Stimulated activated CD8-positive, alpha-beta memory T cell treated with anti-CD3 and anti-CD28 coated beads, Interleukin-12 subunit alpha, Interleukin-12 subunit beta, amount 100 ng/mL, for 1 hour (primary cell): ENCODE measurements around the gene CPEB3.
"Not testable (repeated sequence)": the region's sequence is repeated elsewhere in the genome, so short reads cannot be mapped to it uniquely, and the experiment has no call there.

Experiments
- DNase-seq: peaks from one replicate; pipeline ENCODE4 v3.0.0-alpha.2; 2020; ENCODE audit warnings: low read depth

Gene CPEB3

DNA sequence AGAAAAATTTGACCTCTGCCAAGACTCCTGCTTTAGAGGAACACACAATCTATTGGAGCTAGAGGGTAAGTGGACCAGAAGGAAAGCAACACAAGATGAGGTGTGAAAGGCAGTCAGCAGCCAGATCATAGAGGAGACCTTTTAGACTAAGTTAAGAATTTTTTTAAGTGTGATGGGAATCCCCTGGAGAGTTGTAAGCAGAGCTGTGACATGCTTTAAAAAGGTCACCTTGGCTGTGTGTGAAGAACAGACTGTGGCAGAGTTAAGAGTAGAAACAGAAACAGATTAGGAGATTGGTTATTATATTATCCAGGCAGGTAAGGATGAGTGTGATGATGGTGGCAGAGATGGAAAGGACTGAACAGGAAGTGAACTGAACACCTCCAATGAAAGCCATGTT is 23.5 kb downstream of the CPEB3 start:
- no peak for DNase-seq

DNA sequence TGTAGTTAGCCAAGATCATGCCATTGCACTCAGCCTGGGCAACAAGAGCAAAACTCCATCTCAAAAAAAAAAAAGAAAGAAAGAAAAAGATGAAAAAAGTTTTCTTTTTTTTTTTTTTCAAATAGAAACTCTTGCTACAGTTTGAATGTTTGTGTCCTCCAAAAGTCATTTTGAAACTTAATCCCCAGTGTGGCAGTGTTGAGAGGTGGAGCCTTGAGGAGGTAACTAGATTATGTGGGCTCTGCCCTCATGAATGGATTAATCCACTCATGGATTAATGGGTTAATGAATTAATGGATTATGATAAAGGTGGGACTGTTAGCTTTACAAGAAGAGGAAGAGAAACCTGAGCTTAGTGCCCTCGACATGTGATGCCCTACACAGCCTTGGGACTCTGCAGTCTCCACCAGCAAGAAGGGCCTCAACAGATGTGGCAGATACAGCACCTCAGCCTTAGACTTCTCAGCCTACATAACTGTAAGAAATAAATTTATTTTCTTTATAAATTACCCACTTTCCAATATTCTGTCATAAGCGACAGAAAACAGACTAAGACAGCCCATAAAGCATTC is 25.1 kb downstream of the CPEB3 start:
- no peak for DNase-seq

- no peak for DNase-seq
Observed at GRCh38 chr10:92264249-92264648, 26.6 kb downstream of the CPEB3 start.

DNA sequence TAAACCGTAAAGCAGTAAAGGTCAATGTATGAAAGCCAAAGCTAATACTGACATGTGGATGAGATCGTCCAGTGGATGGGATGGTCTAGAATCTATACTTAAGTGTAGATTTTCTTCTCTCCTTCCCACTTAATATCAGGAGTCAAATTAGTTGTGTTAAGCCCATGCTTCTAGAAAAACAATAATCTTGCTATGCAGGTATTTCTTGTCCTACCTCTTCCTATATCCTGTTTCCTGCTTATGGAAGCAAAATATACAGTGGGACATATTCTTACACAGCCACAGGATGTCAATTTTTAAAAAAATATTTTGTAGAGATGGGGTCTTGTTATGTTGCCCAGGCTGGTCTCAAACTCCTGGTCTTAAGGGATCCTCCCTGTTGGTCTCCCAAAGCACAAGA is 27.5 kb downstream of the CPEB3 start:
- no peak for DNase-seq

- DNase-seq: no peak
Observed at GRCh38 chr10:92248566-92248965, 42.3 kb downstream of the CPEB3 start.

- DNase-seq: no peak
Observed at GRCh38 chr10:92244796-92245195, 46.1 kb downstream of the CPEB3 start.

DNA sequence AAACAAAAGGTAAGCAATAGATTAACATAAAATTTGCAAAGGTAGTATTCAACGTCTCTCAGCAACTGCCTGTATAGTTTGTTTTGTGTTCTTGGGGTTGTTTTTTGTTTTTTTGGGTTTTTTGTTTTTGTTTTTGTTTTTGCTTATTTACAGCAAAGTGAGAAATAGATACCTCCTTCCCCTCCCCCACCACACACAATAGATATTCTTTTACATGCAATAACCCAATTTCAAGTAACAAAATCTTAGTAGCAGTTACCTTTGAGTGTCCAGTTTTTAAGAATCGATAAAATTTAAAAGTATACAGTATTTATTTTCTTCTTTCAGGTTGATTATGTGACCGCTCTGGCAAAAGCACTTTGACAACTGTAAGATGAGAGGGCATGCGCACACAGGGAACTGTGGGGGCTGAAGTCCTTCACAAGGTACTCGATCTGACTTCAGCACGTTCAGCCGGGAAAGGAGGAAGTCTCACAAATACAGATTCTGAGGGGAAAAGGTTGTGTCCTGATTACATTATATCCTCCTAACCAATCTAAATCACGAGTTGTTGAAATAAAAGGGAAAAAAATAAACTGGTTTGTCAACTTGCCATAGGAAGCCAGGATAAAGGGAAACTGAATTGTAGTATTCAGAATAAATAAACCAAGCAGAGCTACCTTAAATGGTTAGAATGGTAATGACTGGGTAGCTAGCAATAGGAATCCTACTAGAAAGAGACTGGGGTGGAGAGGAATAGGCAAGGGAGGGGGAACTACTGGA is 47.8 kb downstream of the CPEB3 start:
- peak; percentile 18 for DNase-seq

DNA sequence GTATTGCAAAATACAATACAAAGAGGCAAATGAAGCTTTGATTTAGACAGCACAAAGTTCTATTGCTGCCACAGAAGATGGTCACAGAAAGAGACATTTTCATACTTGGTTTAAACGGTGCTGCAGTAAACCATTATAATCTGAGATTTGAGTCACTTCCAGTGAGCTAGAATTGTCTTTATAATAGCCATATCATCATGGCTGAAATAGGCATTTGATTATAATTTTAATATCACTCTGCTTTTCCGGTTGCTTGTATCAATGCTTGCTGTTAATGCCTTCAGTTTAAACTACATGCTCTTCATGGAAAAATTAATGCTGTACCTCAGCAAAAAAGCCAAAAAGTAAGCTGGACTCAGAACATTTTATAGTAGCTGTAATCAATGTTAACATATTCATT is 48.5 kb downstream of the CPEB3 start:
- DNase-seq: no peak

DNA sequence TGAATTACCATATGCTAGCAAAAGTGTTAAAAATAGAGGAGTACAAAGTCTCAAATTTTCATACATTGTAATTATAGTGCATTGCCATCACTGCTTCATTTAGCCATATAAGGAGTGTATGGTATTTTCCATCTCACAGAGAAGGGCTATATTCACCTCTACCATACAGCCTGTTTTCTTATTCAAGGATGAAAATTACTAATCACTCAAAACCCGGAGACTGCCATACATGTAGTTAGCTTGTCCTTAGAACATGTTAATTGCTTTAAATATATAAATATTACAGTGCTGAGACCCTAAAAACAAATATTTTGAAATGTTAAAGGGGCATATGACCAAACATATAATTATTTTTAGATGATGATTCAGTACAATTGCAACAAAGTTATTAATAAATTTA is 49.4 kb downstream of the CPEB3 start:
- no peak for DNase-seq

GRCh38 chr10:92241158-92241500 is 49.7 kb downstream of the CPEB3 start:
- DNase-seq: no peak

DNA sequence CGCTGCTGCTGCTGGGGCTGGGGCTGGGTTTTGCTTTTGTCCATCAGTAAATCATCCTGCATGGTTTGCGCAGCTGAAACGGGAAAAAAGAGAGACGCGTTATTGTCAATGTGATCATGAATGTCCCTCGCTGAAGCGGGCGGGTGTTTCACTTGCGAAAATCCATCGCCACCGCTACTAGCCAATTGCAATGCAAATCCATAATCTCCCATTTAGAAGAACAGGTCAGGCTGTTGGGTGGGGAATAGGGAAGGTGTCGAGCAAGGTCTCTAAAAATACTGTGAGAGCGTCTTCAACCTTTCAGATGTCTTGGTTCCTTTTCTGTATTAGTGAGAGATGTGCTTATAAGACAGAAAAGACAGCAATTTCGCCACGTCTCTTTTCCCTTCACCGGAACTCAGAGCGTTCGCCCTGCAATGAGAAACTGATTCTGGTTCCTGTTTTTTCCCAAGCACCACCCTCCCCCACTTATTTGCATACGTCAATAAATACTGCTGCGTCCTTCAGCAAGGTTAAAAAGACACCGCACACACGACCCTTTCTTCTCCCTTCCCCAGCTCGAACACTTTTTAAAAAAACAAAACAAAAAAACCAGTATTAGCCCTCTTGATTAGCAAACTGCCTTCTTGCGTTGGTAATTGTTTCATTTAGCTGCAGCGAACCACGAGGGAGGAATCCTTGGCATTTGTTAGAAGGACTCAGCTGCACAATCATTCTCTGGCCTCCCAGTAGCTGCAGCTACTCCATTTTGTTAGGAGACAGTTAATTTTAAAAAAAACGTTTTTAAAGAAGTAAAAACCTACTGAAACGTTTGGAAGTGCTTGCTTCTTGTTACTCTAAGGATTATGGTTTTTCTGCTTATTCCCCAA is 50.4 kb downstream of the CPEB3 start:
- DNase-seq: peak; percentile 12

- DNase-seq: peak; percentile 8
Observed at GRCh38 chr10:92239600-92240288, 51.1 kb downstream of the CPEB3 start.

- no peak for DNase-seq
Observed at GRCh38 chr10:92239151-92239599, 51.7 kb downstream of the CPEB3 start.

- DNase-seq: no peak
Observed at GRCh38 chr10:92238586-92239098, 52.2 kb downstream of the CPEB3 start.

DNA sequence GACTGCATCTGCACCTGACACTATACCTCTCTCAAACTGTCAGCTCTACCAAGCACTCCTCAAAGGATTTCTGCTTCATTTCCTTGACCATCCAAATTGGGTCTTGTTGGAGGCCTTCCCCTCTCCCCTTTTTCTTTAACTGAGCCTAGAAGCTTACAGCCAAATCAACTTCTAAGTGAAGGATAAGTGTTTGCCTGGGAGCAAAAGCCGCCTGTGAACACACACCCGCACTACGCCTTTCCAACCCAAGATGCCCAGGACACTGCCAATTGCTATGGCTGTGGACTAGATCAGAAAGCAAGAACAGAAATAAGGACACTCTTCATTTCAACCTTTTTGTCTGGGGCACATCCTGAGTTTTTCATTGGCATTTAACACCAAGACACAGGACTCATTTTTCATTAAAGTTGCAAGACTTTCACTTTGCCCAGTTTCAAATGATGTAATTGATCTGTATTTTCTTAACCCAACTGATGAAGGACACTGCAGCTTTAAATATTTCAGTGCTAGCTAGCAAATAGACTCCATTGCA is 52.8 kb downstream of the CPEB3 start:
- DNase-seq: no peak

DNA sequence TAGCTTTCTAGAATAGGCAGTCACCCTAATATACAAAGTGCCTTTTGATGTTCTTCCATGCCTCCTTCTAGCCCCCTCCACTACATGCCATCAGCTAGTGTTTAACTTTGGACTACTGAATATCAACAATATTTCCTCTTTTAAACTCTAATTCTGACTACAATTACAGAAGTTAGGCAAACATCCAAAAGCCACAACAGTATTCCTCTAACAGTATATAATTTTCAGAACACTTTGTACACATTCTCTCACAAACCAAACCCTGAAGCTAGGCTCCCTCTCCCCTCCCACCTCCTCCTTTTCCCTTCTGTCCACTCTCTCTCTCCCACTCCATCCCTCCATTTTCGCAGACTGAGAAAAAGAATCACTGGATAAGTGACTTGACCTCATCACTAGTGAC is 59.7 kb downstream of the CPEB3 start:
- DNase-seq: no peak

DNA sequence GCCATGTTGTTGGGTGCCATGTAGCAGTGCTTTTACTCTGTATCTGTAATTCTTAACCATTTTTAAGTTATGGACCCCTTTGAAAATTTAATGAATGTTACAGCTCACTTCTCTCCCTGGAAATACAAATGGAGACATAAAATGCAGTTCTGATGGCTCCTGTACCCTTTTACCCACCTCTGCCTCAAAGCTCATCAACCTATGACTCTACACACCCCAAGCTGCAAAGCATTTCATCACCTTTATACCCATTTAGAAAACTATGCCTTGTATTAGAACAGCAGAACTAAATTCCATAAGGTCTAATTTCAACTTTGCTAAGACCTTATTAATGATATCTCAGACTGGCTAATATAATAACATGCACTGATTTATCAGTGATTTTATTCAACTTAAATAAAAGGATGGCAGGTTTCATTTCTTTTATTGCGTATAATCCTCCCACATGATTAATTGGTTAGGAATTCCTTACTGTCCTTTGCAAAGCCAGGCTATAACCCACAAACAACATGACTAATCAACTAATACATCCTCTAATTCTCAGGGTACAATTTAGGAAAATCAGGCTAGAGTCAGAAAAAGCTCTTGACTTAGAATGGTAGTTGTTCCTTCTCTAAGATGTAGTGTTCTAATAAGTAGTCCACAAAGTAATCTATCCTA is 68.1 kb downstream of the CPEB3 start:
- DNase-seq: no peak

- no peak for DNase-seq
Observed at GRCh38 chr10:92219559-92219958, 71.3 kb downstream of the CPEB3 start.

- no peak for DNase-seq
Observed at GRCh38 chr10:92218569-92218968, 72.3 kb downstream of the CPEB3 start.

DNA sequence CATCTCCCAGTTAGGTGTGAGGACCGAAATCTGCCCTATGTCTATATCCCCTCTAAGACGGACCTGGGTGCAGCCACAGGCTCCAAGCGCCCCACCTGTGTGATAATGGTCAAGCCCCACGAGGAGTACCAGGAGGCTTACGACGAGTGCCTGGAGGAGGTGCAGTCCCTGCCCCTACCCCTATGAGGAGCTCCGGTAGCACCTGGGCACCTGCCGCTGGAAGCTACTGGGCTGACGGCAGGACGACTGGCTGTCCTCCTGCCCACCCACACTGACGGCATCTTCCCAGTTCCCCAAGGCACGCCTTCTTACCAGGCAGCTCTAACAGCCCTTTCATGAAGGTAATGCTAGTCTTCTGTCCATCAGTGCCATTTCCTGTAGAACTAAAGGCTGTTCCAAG is 74.3 kb downstream of the CPEB3 start:
- DNase-seq: not testable (repeated sequence)

- DNase-seq: not testable (repeated sequence)
Observed at GRCh38 chr10:92215222-92215621, 75.7 kb downstream of the CPEB3 start.
